NT2/D1 (cell line): ENCODE measurements around the gene CD68.

ENCODE experiments used
- SUZ12 ChIP-seq: IDR thresholded peaks from 2 replicates; pipeline ENCODE4 v1.6.1; 2011; ENCODE audit not compliant: insufficient read length, insufficient read depth; ENCODE audit errors: extremely low read depth
- YY1 ChIP-seq: IDR thresholded peaks from 2 replicates; pipeline ENCODE4 v1.6.1; 2011; ENCODE audit not compliant: insufficient read length, insufficient read depth
- ZNF274 ChIP-seq: IDR thresholded peaks from 2 replicates; pipeline ENCODE4 v1.6.1; 2011; ENCODE audit warnings: mild to moderate bottlenecking, low read depth, low read length

DNA sequence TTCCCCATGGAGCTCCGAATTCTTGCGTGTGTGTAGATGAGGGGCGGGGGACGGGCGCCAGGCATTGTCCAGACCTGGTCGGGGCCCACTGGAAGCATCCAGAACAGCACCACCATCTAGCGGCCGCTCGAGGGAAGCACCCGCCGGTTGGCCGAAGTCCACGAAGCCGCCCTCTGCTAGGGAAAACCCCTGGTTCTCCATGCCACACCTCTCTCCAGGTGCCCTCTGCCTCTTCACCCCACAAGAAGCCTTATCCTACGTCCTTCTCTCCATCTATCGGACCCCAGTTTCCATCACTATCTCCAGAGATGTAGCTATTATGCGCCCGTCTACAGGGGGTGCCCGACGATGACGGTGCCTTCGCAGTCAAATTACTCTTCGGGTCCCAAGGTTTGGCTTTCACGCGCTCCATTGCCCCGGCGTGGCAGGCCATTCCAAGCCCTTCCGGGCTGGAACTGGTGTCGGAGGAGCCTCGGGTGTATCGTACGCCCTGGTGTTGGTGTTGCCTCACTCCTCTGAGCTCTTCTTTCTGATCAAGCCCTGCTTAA is 18.3 kb upstream of the CD68 start:
- TF ChIP-seq SUZ12 (no peak), YY1 (no peak), ZNF274 (no peak)
